Heart left ventricle (tissue), 13 donors: ENCODE results near the gene ALK.

Experiments
- CTCF ChIP-seq, 12 donors: fragments of 200-600 bp; sonication (generic) in 4 of 12; IDR thresholded peaks; one replicate each; pipeline versions ENCODE4 v1.5.0 to v1.8.0; 2018 to 2022; ENCODE audit warnings: antibody characterized with exemption in 12 of 12, mild to moderate bottlenecking in 5 of 12
- POLR2A ChIP-seq, 2 donors: fragments of 450-650 bp; IDR thresholded peaks; one replicate each; pipeline ENCODE4 v1.6.1; 2017; ENCODE audit warnings: antibody characterized with exemption in 2 of 2, mild to moderate bottlenecking in 2 of 2, moderate library complexity in 2 of 2
- donor health status: ischemic (EF 13 %, LVEDD 7.1; RV severe dilation, severe dysfunction).
- donor health status: DM: no; HTN: yes; CAD: no.
- donor health status: DM: no; HTN: no; CAD: no.
- donor health status: ischemic (EF 25% LVEDD 6.9; RV normal size, moderate dysfunction).
- donor health status: ischemic (EF 25% LVEDD 5.7; RV mildly dilated, moderate dysfunction).
- donor health status: ischemic (EF 35%, LVEDD 5.7; RV mildly dilated, moderate dysfunction).
- donor health status: nonischemic (EF 11% LVEDD 7.7; RV severe dilation, severe dysfunction).
- donor health status: DM: yes; HTN: yes; CAD: no.
- donor health status: PGD.
- donor health status: ischemic (EF 29% LVEDD 5.4; RV normal size, mild dysfunction).
- donor health status: nonischemic (EF 23%, LVEDD 6.1; RV moderate dilation, normal function).

- TF ChIP-seq CTCF (IDR thresholded peaks at IDR 0.05) = no peak
- no peak for TF ChIP-seq POLR2A (IDR thresholded peaks at IDR 0.05)
Measured at GRCh38 chr2:29879456-29879855, 41.9 kb downstream of the ALK start.
